HepG2 (cell line): Measurements from ENCODE around the gene TOX4. TPM values are rescaled to one million over a fixed set of nuclear protein-coding genes. Genes with fewer than 3 reads are reported as not detected.
A peak's percentile ranks its signal among the peaks of the same experiment; 100 is the strongest.

ENCODE experiments used
- ELK4 ChIP-seq: sonication (generic); formaldehyde crosslinking; IDR thresholded peaks from 2 replicates; pipeline ENCODE4 v1.9.0; 2021; ENCODE audit warnings: missing genetic modification reagents, borderline replicate concordance
- EZH2 ChIP-seq: conservative IDR thresholded peaks from 2 replicates; pipeline ENCODE4 v1.6.1; 2012; ENCODE audit warnings: mild to moderate bottlenecking, low read depth, low read length, moderate library complexity
- MIER3 ChIP-seq: IDR thresholded peaks from 2 replicates; pipeline ENCODE4 v1.6.1; 2016; ENCODE audit warnings: missing compliant biosample characterization, borderline replicate concordance
- NFIB ChIP-seq: sonication (generic); formaldehyde crosslinking; IDR thresholded peaks from 2 replicates; pipeline ENCODE4 v1.9.0; 2021; ENCODE audit warnings: missing genetic modification reagents, mild to moderate bottlenecking, borderline replicate concordance
- PAX8 ChIP-seq: sonication (generic); formaldehyde crosslinking; IDR thresholded peaks from 2 replicates; pipeline ENCODE4 v1.8.0; 2022; ENCODE audit warnings: mild to moderate bottlenecking, missing genetic modification reagents, borderline replicate concordance
- SKI ChIP-seq: fragments of 450-650 bp; IDR thresholded peaks from one replicate; pipeline ENCODE4 v1.6.1; 2018; ENCODE audit warnings: mild to moderate bottlenecking; ENCODE audit not compliant: partially characterized antibody
- SMAD1 ChIP-seq: sonication (generic); formaldehyde crosslinking; IDR thresholded peaks from 2 replicates; pipeline ENCODE4 v1.4.0; 2020; ENCODE audit warnings: missing genetic modification reagents, low read depth, mild to moderate bottlenecking, borderline replicate concordance
- SNAPC4 ChIP-seq: sonication (generic); formaldehyde crosslinking; IDR thresholded peaks from 2 replicates; pipeline ENCODE4 v1.4.0; 2020; ENCODE audit warnings: mild to moderate bottlenecking, missing genetic modification reagents
- SRSF1 ChIP-seq: fragments of 200-400 bp; formaldehyde crosslinking; optimal IDR thresholded peaks from 2 replicates; pipeline ENCODE3; 2017; ENCODE audit warnings: mild to moderate bottlenecking, low read depth, low read length, moderate library complexity
- SRSF4 ChIP-seq: fragments of 200-400 bp; formaldehyde crosslinking; IDR thresholded peaks from one replicate; pipeline ENCODE4 v1.6.1; 2018; ENCODE audit warnings: mild to moderate bottlenecking, low read depth, low read length, moderate library complexity; ENCODE audit not compliant: poor library complexity, severe bottlenecking
- YY1 ChIP-seq: IDR thresholded peaks from 2 replicates; pipeline ENCODE4 v1.6.1; 2011; ENCODE audit warnings: low read length, low read depth, moderate library complexity, mild to moderate bottlenecking; ENCODE audit not compliant: insufficient read depth, insufficient replicate concordance
- ZBTB33 ChIP-seq: sonication (generic); formaldehyde crosslinking; IDR thresholded peaks from 2 replicates; pipeline ENCODE4 v1.4.0; 2020; ENCODE audit warnings: missing genetic modification reagents
- ZNF224 ChIP-seq: sonication (generic); formaldehyde crosslinking; IDR thresholded peaks from 2 replicates; pipeline ENCODE4 v1.5.0; 2020; ENCODE audit warnings: mild to moderate bottlenecking, missing genetic modification reagents
- ZNF549 ChIP-seq: sonication (generic); formaldehyde crosslinking; IDR thresholded peaks from 2 replicates; pipeline ENCODE4 v1.5.0; 2020; ENCODE audit warnings: missing genetic modification reagents
- ZNF619 ChIP-seq: sonication (generic); formaldehyde crosslinking; IDR thresholded peaks from 2 replicates; pipeline ENCODE4 v1.4.0; 2020; ENCODE audit warnings: mild to moderate bottlenecking, missing genetic modification reagents
- ZNF768 ChIP-seq: sonication (generic); formaldehyde crosslinking; IDR thresholded peaks from 2 replicates; pipeline ENCODE4 v1.4.0; 2020; ENCODE audit warnings: missing genetic modification reagents
- polyA plus RNA-seq, 8 experiments: library from polyadenylated mRNA; depleted of rRNA in 3 of 8; stranded (reverse) in 7 of 8; unstranded in 1 of 8; fragments of >200 nt; fragmentation: Illumina TruSeq in 4 of 8; extraction: Trizol in 4 of 8; gene quantifications; 2 replicates each; pipeline versions ENCODE4 v1.2.1 to v1.2.3, GENCODE V29; 2011 to 2016; ENCODE audit warnings: low read depth in 4 of 8, missing spikeins in 1 of 8, mixed read lengths in 1 of 8; ENCODE audit not compliant: insufficient read depth in 1 of 8
- total RNA-seq, 5 experiments: library from RNA; depleted of rRNA; stranded (reverse); fragments of >200 nt; fragmentation: Illumina TruSeq; extraction: Trizol; gene quantifications; 2 replicates each; pipeline ENCODE4 v1.2.3, GENCODE V29; 2016; ENCODE audit warnings: low read depth in 1 of 5
- TF ChIP-seq, protein P1 (sequence below): sonication (generic); formaldehyde crosslinking; IDR thresholded peaks from 2 replicates; pipeline ENCODE4 v1.4.0; 2020; ENCODE audit warnings: missing genetic modification reagents
- TF ChIP-seq, protein P2 (sequence below): sonication (generic); formaldehyde crosslinking; IDR thresholded peaks from 2 replicates; pipeline ENCODE4 v1.5.0; 2020; ENCODE audit warnings: missing genetic modification reagents, mild to moderate bottlenecking, borderline replicate concordance

The TOX4 gene
- total and polyA plus RNA-seq, 2 of the 13 experiments (the other 11 are each of a cell fraction or from before 2014, with no cell fraction given): 71.8 to 163 TPM

DNA sequence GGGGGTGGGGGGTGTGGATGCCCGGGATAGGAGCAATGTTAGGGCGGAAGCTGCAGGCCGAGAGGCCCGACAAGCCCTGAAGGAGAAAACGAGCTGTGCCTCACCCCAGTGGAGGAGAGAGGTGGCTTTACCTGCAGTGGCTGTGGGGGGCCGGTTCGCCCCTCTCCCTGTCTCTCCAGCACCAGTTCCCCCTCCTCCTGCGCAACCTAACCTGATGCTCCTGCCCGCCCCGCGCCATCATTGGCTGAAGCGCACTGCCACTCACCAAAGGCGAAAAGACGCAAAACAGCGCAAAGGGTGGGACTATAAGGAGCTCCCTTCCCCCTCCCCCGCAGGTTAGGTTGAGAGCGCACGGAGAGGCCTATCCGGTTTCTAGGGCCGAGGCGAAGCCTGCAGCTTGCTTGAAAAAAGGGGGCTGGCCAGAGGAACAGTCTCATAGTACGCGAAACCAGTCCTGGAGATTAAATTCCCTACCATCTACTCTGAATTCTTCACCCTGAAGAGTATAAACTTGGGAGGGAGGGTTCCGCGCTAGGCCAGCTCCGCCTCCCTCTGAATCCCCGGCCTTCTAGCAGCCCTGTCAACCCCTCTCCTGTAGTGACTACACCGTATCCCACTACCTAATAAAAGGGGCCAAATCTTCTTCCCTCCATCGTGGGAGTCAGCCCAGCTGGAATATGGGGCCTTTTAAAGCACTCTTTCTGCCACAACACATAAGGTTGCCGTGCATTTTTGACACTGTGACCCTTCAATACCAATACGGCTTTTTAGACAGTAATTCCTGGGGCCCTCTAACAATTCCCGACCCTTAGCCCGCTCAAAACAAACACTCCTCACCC is 39.7 kb upstream of the TOX4 start (continued):
- TF ChIP-seq SMAD1 (CRISPR knock-in tag) (no peak; the same call in 1 of the 2 replicates), ZNF549 (CRISPR knock-in tag) (no peak; the same call in 1 of the 2 replicates), EZH2 (no peak), MIER3 (peak; percentile 95), PAX8 (CRISPR knock-in tag) (no peak), ZNF619 (peak; percentile 97), SRSF4 (no peak), SKI (peak; percentile 38), SRSF1 (peak; percentile 97), YY1 (peak; percentile 89), NFIB (no peak), ZBTB33 (CRISPR knock-in tag) (no peak; the same call in 1 of the 2 replicates), ZNF768 (CRISPR knock-in tag) (peak; percentile 75), ELK4 (CRISPR knock-in tag) (no peak), ZNF224 (CRISPR knock-in tag) (no peak), SNAPC4 (peak; percentile 92; the same call in 1 of the 2 replicates)
- TF ChIP-seq, protein P1, sequence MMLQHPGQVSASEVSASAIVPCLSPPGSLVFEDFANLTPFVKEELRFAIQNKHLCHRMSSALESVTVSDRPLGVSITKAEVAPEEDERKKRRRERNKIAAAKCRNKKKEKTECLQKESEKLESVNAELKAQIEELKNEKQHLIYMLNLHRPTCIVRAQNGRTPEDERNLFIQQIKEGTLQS (CRISPR knock-in tag): 0 out of 2 replicates have a peak, but pooled peaks have one; percentile 26
- TF ChIP-seq, protein P2, sequence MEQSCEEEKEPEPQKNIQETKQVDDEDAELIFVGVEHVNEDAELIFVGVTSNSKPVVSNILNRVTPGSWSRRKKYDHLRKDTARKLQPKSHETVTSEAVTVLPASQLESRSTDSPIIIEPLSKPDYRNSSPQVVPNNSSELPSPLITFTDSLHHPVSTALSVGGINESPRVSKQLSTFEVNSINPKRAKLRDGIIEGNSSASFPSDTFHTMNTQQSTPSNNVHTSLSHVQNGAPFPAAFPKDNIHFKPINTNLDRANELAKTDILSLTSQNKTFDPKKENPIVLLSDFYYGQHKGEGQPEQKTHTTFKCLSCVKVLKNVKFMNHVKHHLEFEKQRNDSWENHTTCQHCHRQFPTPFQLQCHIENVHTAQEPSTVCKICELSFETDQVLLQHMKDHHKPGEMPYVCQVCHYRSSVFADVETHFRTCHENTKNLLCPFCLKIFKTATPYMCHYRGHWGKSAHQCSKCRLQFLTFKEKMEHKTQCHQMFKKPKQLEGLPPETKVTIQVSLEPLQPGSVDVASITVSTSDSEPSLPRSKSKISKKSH: peak; percentile 99
